Prostate gland (tissue), 2 donors: ENCODE data around the gene CAB39. TPM values are rescaled to one million over a fixed set of nuclear protein-coding genes. Genes with fewer than 3 reads are reported as not detected.

Source experiments
- DNase-seq: peaks from one replicate; pipeline ENCODE4 v3.0.0-alpha.2; 2019; ENCODE audit warnings: low spot score
- H3K27ac ChIP-seq, 2 donors: fragments of 200-600 bp; sonication (generic); 2 replicates each; pipeline ENCODE4 v1.5.1; 2017 to 2019
- H3K27me3 ChIP-seq: fragments of 200-600 bp; sonication (generic); replicated peaks from 2 replicates; pipeline ENCODE4 v1.5.1; 2019; ENCODE audit not compliant: insufficient read depth
- H3K36me3 ChIP-seq, 2 donors: fragments of 200-600 bp; sonication (generic); 1 replicate in 1 of 2; 2 replicates in 1 of 2; pipeline versions ENCODE4 v1.5.1 to v1.8.1; 2017 to 2019
- H3K4me1 ChIP-seq: fragments of 200-600 bp; sonication (generic); replicated peaks from 2 replicates; pipeline ENCODE4 v1.5.1; 2019
- H3K4me3 ChIP-seq, 2 donors: fragments of 200-600 bp; sonication (generic); 2 replicates each; pipeline ENCODE4 v1.5.1; 2017 to 2019
- H3K9me3 ChIP-seq: fragments of 200-600 bp; sonication (generic); 2 replicates; pipeline ENCODE4 v1.5.1; 2017
- CTCF ChIP-seq, 4 experiments: fragments of 200-600 bp in 2 of 4; fragments of 450-650 bp in 2 of 4; sonication (generic) in 2 of 4; IDR thresholded peaks; 1 replicate in 3 of 4; 2 replicates in 1 of 4; pipeline ENCODE4 v1.5.1; 2016 to 2019; ENCODE audit warnings: antibody characterized with exemption in 4 of 4, mild to moderate bottlenecking in 2 of 4, moderate library complexity in 2 of 4
- POLR2A ChIP-seq: fragments of 450-650 bp; IDR thresholded peaks from one replicate; pipeline ENCODE4 v1.6.1; 2016; ENCODE audit warnings: antibody characterized with exemption, mild to moderate bottlenecking
- POLR2AphosphoS5 ChIP-seq: sonication (generic); formaldehyde crosslinking; IDR thresholded peaks from one replicate; pipeline ENCODE4 v1.6.1; 2017; ENCODE audit warnings: antibody characterized with exemption
- WGBS: methylation state at CpG from one replicate; pipeline ENCODE4 v1.1.5; 2018; 5-methylcytosine and 5-hydroxymethylcytosine counted together
- intact Hi-C: fragments of 100-400 bp; cut with DNase I; formaldehyde crosslinking; loops from one replicate; pipeline ENCODE4 v1.14.2; 2022
- total RNA-seq, 2 donors: library from RNA; depleted of rRNA; stranded (reverse); fragments of >200 nt; gene quantifications; one replicate each; pipeline ENCODE4 v1.1.0, GENCODE V29; 2016

CAB39 gene
- total RNA-seq, 2 donors from 2014 or later, result 75.4 to 105 TPM

GRCh38 chr2:230783101-230783500, 70.5 kb downstream of the CAB39 start:
- H3K27ac ChIP-seq, result no peak overlapping the region
- H3K4me3 ChIP-seq, result no peak overlapping the region
- 90% methylated on average over 5 of the region's 5 CpGs for WGBS
- no peaks in the 10 kb centered on the region for H3K9me3 ChIP-seq
- TF ChIP-seq POLR2AphosphoS5 (no peak), POLR2A (no peak), CTCF (IDR thresholded peaks at IDR 0.05) (no peak)
- DNase-seq, result no peak
- H3K27me3 ChIP-seq, result no peaks in the 10 kb centered on the region
- H3K4me1 ChIP-seq, result no peaks in the 10 kb centered on the region
- intact Hi-C loops, result no loop called here
- H3K36me3 ChIP-seq, result no peaks in the 10 kb centered on the region

- H3K4me3 ChIP-seq, result no peak overlapping the region
- H3K27me3 ChIP-seq, result no peaks in the 10 kb centered on the region
- peak overlapping the region; percentile 4 to 42 for H3K27ac ChIP-seq
- TF ChIP-seq POLR2A (no peak), POLR2AphosphoS5 (peak; percentile 44), CTCF (IDR thresholded peaks at IDR 0.05) (no peak)
- DNase-seq, result peak; percentile 57
- intact Hi-C loops, result no loop called here
- 59% methylated on average over 4 of the region's 4 CpGs for WGBS
- H3K36me3 ChIP-seq, result no peaks in the 10 kb centered on the region
- H3K4me1 ChIP-seq, result no peaks in the 10 kb centered on the region
- no peaks in the 10 kb centered on the region for H3K9me3 ChIP-seq
These were observed 72.2 kb downstream of the CAB39 start for GRCh38 chr2:230784795-230785194.

GRCh38 chr2:230785346-230785745, 72.7 kb downstream of the CAB39 start:
- WGBS, result 85% methylated on average over 6 of the region's 6 CpGs
- intact Hi-C loops, result no loop called here
- Histone ChIP-seq H3K4me1 (no peaks in the 10 kb centered on the region), H3K27me3 (no peaks in the 10 kb centered on the region), H3K4me3 (no peak overlapping the region), H3K9me3 (no peaks in the 10 kb centered on the region), H3K36me3 (no peaks in the 10 kb centered on the region), H3K27ac (peak overlapping the region; percentile 4 to 42)
- DNase-seq, result no peak
- no peak for TF ChIP-seq CTCF (IDR thresholded peaks at IDR 0.05)
- TF ChIP-seq POLR2AphosphoS5, result no peak
- no peak for TF ChIP-seq POLR2A

GRCh38 chr2:230787101-230787500, 74.5 kb downstream of the CAB39 start:
- 95% methylated on average over 2 of the region's 2 CpGs for WGBS
- H3K27me3 ChIP-seq, result no peaks in the 10 kb centered on the region
- TF ChIP-seq POLR2AphosphoS5 (no peak), POLR2A (no peak), CTCF (IDR thresholded peaks at IDR 0.05) (no peak)
- H3K4me1 ChIP-seq, result no peaks in the 10 kb centered on the region
- intact Hi-C loops, result no loop called here
- no peaks in the 10 kb centered on the region for H3K9me3 ChIP-seq
- peaks cover 0 to 2% of the 10 kb centered on the region in 2 donors for H3K36me3 ChIP-seq
- H3K4me3 ChIP-seq, result no peak overlapping the region
- DNase-seq, result no peak
- H3K27ac ChIP-seq, result no peak overlapping the region

- intact Hi-C loops, result no loop called here
- WGBS, result 98% methylated on average over 3 of the region's 3 CpGs
- no peak for TF ChIP-seq POLR2A
- no peak for TF ChIP-seq CTCF (IDR thresholded peaks at IDR 0.05)
- no peak for TF ChIP-seq POLR2AphosphoS5
- peaks cover 2% of the 10 kb centered on the region for H3K4me1 ChIP-seq
- H3K36me3 ChIP-seq, result peaks cover 0 to 2% of the 10 kb centered on the region in 2 donors
- no peak for DNase-seq
- no peak overlapping the region for H3K27ac ChIP-seq
- H3K9me3 ChIP-seq, result no peaks in the 10 kb centered on the region
- no peaks in the 10 kb centered on the region for H3K27me3 ChIP-seq
- H3K4me3 ChIP-seq, result no peak overlapping the region
These were observed 76.0 kb downstream of the CAB39 start for GRCh38 chr2:230788554-230789175.
